H7 (cell line): ENCODE measurements around the gene ANK3. TPM values are rescaled to one million over a fixed set of nuclear protein-coding genes. Genes with fewer than 3 reads are reported as not detected.

ENCODE experiments used
- DNase-seq: peaks from one replicate; pipeline ENCODE4 v3.0.0; 2012
- H3K27me3 ChIP-seq: 2 replicates; pipeline ENCODE4 v1.6.0; 2011; ENCODE audit warnings: mild to moderate bottlenecking, low read length; ENCODE audit not compliant: control insufficient read depth, insufficient read depth
- H3K36me3 ChIP-seq: replicated peaks from 2 replicates; pipeline ENCODE4 v1.5.1; 2011; ENCODE audit warnings: low read length; ENCODE audit not compliant: control insufficient read depth, insufficient read depth
- H3K4me3 ChIP-seq: 2 replicates; pipeline ENCODE4 v1.5.1; 2011; ENCODE audit warnings: low read depth, mild to moderate bottlenecking, control low read depth, low read length, moderate library complexity; ENCODE audit not compliant: insufficient read depth
- total RNA-seq: library from RNA; depleted of rRNA; stranded (reverse); fragments of >200 nt; shearing (Covaris generic); gene quantifications from 2 replicates; pipeline ENCODE4 v1.2.3, GENCODE V29; 2014

The ANK3 gene
- total RNA-seq, 1 experiment from 2014 or later: 21.7 TPM

DNA sequence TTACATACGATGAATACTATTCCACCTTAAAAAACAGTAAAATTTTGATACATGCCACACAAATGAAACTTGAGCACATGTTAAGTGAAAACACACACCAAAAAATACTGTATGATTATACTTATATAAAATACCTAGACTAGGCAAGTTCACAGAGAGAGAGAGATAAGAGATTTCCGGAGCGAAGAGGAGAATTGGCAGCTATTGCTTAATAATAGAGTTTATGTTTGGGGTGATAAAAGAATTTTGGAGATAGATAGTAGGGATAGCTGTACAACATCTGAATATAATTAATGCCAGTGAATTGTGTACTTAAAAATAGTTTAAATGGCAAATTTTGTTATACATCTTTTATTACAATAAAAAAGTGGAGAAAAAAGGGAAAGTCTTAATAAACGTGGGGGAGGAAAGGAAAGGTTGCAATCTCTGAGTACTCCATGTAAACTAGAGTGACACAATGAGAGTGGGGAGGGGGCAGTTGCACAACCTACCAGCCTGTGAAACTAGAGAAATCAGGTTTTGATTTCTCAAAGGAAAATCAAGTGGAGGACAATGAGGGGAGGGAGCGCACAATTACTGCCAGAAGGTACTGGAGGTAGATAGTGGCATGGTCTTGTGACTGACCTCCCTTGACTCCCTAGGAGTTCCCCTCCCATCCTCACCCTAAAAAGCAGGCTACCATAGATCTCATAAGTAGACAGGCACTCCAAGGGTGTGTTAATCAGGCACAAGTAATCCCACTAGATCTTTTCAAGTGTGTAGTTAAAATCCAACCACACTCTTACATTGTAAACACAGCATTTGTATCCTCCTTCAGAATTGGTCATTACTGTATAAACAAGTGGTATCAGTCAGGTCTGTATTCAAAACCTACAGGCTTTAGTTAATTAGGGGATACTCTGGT lies 31.6 kb upstream of the ANK3 start:
- H3K36me3 ChIP-seq: no peaks in the 10 kb centered on the region
- no peak for DNase-seq
- H3K27me3 ChIP-seq: peaks cover 2% of the 10 kb centered on the region; the same call in 1 of the 2 replicates
- no peak overlapping the region for H3K4me3 ChIP-seq

DNA sequence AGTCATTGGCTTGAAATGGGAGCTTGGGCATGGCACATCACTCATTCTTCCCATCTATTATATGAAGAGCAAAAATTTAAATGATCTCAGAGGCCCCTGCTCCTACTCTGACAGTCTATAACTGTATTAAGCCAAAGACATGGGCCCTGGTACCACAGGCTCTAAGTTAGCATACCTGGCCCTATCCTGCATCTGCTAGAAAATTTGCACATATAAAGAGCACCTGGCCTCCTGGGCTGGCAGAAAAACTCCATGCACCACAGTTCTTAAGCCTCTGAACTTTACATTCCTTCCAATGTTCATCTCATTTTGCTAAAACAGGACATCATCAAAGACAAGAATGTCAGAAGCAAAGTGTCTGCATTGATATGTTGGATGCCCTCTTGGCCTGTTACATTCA lies 29.6 kb upstream of the ANK3 start:
- no peak for DNase-seq
- Histone ChIP-seq H3K4me3 (no peak overlapping the region), H3K36me3 (no peaks in the 10 kb centered on the region), H3K27me3 (peaks cover 2% of the 10 kb centered on the region; the same call in 1 of the 2 replicates)

GRCh38 chr10:60417901-60418300 lies 28.2 kb upstream of the ANK3 start:
- no peaks in the 10 kb centered on the region for H3K36me3 ChIP-seq

DNA sequence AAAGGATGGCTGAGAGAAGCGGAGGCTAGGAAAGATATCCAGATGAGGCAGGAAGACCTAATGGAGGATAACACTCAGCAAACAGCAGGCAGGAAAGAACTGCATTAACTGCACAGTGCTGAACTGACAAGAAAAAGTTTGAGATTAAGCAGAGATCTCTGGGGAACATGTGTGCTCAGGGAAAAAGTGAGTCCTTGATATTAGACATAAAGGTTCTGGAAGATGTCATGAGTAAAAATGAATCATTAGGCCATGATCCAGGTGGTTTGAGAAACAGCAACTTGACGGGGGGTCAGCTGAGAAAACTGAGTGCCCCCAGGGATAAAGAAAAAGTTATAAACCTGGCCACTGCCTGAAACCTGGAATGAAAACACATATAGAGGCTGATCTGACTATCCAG lies 27.3 kb upstream of the ANK3 start:
- H3K4me3 ChIP-seq: no peak overlapping the region
- peaks cover 2% of the 10 kb centered on the region; the same call in 1 of the 2 replicates for H3K27me3 ChIP-seq
- no peak for DNase-seq
- no peaks in the 10 kb centered on the region for H3K36me3 ChIP-seq

More at GRCh38 chr10:60417901-60418300, 28.2 kb upstream of the ANK3 start:
- Histone ChIP-seq H3K27me3 (peaks cover 2% of the 10 kb centered on the region; the same call in 1 of the 2 replicates), H3K4me3 (no peak overlapping the region)
- DNase-seq: no peak

- no peak for DNase-seq
- Histone ChIP-seq H3K4me3 (no peak overlapping the region), H3K27me3 (no peaks in the 10 kb centered on the region; the same call in 1 of the 2 replicates), H3K36me3 (no peaks in the 10 kb centered on the region)
Measured at GRCh38 chr10:60414877-60415585, 25.4 kb upstream of the ANK3 start.

DNA sequence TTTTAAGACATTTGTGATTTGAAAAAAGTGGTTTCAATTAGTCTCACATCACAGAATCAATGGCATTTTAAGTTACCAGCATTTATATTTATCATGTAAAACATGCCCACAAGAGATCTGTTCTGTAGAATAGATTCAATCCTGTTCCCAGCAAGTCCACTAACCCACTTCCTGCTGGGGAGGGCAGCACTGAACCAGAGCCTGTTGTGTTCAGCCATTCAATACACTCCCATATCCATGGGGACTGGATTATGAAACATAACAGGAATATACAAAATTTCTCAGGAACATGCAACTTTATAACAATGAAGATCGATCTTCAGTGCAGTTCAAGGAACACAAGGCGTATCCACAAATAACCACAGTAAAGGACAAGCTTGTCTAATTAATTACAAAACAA lies 24.4 kb upstream of the ANK3 start:
- no peak for DNase-seq
- no peaks in the 10 kb centered on the region; the same call in 1 of the 2 replicates for H3K27me3 ChIP-seq
- no peaks in the 10 kb centered on the region for H3K36me3 ChIP-seq
- H3K4me3 ChIP-seq: no peak overlapping the region

GRCh38 chr10:60413306-60414012 lies 23.8 kb upstream of the ANK3 start:
- Histone ChIP-seq H3K27me3 (no peaks in the 10 kb centered on the region; the same call in 1 of the 2 replicates), H3K36me3 (no peaks in the 10 kb centered on the region), H3K4me3 (no peak overlapping the region)
- no peak for DNase-seq

- no peaks in the 10 kb centered on the region for H3K36me3 ChIP-seq
- H3K4me3 ChIP-seq: no peak overlapping the region
- no peaks in the 10 kb centered on the region for H3K27me3 ChIP-seq
- DNase-seq: no peak
Measured at GRCh38 chr10:60410970-60411369, 21.3 kb upstream of the ANK3 start.

DNA sequence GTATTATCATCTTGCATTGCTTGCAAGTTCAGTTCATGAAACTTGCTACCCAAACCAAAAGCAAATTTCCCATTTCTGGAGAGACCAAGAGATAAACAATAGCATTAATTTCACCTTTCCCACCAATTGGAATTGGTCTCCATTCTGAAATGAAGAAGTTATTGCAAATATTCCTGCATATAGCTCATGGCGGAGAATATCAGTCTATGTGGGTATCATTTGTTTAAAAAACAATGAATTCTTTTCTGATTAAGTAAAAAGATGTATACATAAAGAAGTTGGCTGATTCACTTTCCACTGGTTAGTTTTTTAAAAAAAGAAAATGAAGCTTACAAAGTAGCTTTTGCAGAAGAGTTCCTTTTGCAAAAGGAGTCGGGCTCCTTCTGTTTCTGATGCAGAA lies 19.5 kb upstream of the ANK3 start:
- DNase-seq: no peak
- H3K27me3 ChIP-seq: no peaks in the 10 kb centered on the region
- no peak overlapping the region for H3K4me3 ChIP-seq
- no peaks in the 10 kb centered on the region for H3K36me3 ChIP-seq

DNA sequence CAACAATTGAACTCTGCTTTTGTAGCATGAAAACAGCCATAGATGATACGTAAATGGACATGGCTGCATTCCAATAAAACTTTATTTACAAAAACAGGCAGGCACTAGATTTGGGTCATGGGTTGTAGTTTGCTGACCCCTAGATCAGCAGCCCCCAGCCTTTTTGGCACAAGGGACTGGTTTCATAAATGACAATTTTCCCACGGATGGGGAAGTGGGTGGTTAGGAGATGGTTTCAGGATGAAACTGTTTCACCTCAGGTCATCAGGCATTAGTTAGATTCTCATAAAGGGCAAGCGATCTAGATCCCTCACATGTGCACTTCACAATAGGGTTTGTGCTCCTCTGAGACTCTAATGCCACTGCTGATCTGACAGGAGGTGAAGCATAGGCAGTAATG lies 16.5 kb upstream of the ANK3 start:
- Histone ChIP-seq H3K36me3 (no peaks in the 10 kb centered on the region), H3K4me3 (no peak overlapping the region), H3K27me3 (no peaks in the 10 kb centered on the region)
- no peak for DNase-seq

GRCh38 chr10:60405172-60405571 lies 15.5 kb upstream of the ANK3 start:
- no peak for DNase-seq
- Histone ChIP-seq H3K36me3 (no peaks in the 10 kb centered on the region), H3K27me3 (no peaks in the 10 kb centered on the region), H3K4me3 (no peak overlapping the region)

DNA sequence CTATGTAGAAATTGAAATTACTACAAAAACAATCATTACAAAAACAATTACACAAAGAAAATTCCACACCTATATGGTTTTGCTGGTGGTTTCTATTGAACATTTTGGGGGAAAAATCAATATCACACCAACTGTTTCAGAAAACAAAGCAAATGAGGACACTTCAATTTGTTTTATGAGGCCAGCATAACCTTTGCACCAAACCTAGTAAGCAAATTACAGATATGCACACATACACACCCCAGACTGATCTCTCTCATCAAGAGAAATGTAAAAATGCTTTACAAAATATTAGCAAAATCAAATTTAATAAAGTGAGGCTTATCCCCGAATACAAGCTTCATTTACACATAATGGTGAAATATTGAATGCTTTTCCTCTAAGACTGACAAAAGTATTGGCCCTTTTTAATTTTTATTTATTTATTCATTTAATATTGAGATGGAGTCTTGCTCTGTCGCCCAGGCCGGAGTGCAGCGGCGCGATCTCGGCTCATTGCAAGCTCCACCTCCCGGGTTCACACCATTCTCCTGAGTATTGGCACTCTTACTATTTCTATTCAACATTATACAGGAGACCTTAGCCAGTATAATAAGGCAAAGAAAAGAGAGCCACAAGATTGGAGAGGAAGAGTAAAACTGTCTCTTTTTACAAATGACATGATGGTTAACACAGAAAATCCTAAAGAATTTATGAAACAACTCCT lies 13.6 kb upstream of the ANK3 start:
- Histone ChIP-seq H3K27me3 (no peaks in the 10 kb centered on the region), H3K36me3 (no peaks in the 10 kb centered on the region)

DNA sequence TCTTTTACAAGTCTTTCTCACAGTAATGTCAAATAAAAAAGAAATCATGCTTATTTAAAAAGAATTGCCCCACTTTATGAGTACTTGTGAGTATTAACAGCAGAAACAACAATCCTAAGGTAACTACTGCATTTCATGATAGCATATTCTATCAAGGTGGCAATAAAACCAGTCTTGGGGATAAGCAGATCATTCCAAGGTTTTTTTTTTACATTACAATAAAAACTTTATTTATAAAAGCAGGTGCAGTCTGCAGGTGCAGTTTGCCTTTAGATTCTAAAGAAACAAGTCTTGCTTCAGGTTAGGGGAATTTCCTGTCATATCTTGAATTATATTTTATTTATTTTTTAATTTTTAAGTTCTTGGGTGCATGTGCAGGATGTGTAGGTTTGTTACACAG lies 10.7 kb upstream of the ANK3 start:
- Histone ChIP-seq H3K4me3 (no peak overlapping the region), H3K27me3 (no peaks in the 10 kb centered on the region), H3K36me3 (no peaks in the 10 kb centered on the region)
- no peak for DNase-seq

More for the DNA sequence above, 13.6 kb upstream of the ANK3 start:
- H3K4me3 ChIP-seq: no peak overlapping the region
- no peak for DNase-seq

DNA sequence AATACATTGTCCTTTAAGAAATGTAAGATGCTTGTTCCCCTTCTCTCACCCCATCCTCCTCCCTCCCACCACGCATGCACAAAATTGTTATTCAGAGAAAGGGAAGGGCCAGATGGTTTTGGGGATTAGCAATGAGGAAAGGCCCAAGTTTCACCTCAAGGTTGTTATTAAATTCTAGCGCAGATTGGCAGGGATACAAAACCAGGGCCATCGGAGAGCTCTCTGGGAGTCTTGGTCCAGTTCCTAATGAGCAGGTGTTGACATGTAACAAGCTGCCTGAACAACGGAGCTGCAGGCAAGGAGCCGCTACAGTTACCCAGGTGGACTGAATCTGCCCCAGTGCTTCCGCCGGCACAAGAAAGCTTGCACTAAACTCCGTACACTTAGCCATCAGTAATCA lies 9.7 kb upstream of the ANK3 start:
- H3K36me3 ChIP-seq: no peaks in the 10 kb centered on the region
- H3K4me3 ChIP-seq: no peak overlapping the region
- DNase-seq: peak; percentile 4
- H3K27me3 ChIP-seq: no peaks in the 10 kb centered on the region
